IMR-90 (cell line): ENCODE data around the gene HOXD9. TPM values are rescaled to one million over a fixed set of nuclear protein-coding genes. Genes with fewer than 3 reads are reported as not detected.

Source experiments
- ATAC-seq: fragments of 200-7000 bp; cut with Tn5 transposase; 2 replicates; pipeline ENCODE4 v1.9.1; 2020; ENCODE audit warnings: low read depth, mild to moderate bottlenecking, moderate library complexity
- BruUV-seq: library from RNA; stranded (reverse); fragments of 400-500 nt; replicated peaks from 2 replicates; lab custom pipeline; 2021; lab: Mats Ljungman, UMichigan
- CTCF ChIA-PET: fragments of 300-600 bp; formaldehyde crosslinking; extraction: SDS; loops from one replicate; lab custom pipeline; 2021; ENCODE audit warnings: antibody characterized with exemption; lab: Yijun Ruan, JAX
- POLR2A ChIA-PET: fragments of 300-600 bp; sonication (Branson Sonifier 250); formaldehyde crosslinking; loops from one replicate; lab custom pipeline; 2022; ENCODE audit warnings: antibody characterized with exemption; ENCODE audit not compliant: unreplicated experiment; lab: Charles Lee
- DNase-seq: peaks from one replicate; pipeline ENCODE4 v3.0.0; 2013
- H2AFZ ChIP-seq: replicated peaks from 2 replicates; pipeline ENCODE3; 2013; ENCODE audit warnings: low read length, mild to moderate bottlenecking; ENCODE audit not compliant: poor library complexity
- H2AK5ac ChIP-seq: 2 replicates; pipeline ENCODE4 v1.6.1; 2013; ENCODE audit warnings: low read depth, low read length, inconsistent platforms
- H2AK9ac ChIP-seq: replicated peaks from 2 replicates; pipeline ENCODE3; 2013; ENCODE audit warnings: mild to moderate bottlenecking, low read depth, low read length, moderate library complexity; ENCODE audit not compliant: poor library complexity
- H2BK120ac ChIP-seq: 2 replicates; pipeline ENCODE4 v1.6.1; 2013; ENCODE audit warnings: low read depth, low read length, inconsistent platforms
- H2BK15ac ChIP-seq: 3 replicates; pipeline ENCODE4 v1.6.1; 2013; ENCODE audit warnings: low read depth, low read length, inconsistent platforms
- H2BK20ac ChIP-seq: 2 replicates; pipeline ENCODE4 v1.6.1; 2013; ENCODE audit warnings: low read depth, mild to moderate bottlenecking, inconsistent platforms, low read length, moderate library complexity
- H2BK5ac ChIP-seq: 2 replicates; pipeline ENCODE4 v1.6.1; 2013; ENCODE audit warnings: mild to moderate bottlenecking, low read depth, low read length, inconsistent platforms; ENCODE audit not compliant: poor library complexity, severe bottlenecking
- H3K14ac ChIP-seq: replicated peaks from 2 replicates; pipeline ENCODE4 v1.6.1; 2013; ENCODE audit warnings: low read depth, low read length, inconsistent platforms
- H3K18ac ChIP-seq: 2 replicates; pipeline ENCODE4 v1.6.1; 2013; ENCODE audit warnings: low read depth, low read length, control low read depth
- H3K23ac ChIP-seq: 2 replicates; pipeline ENCODE4 v1.6.1; 2013; ENCODE audit warnings: low read depth, low read length, inconsistent platforms
- H3K27ac ChIP-seq: 2 replicates; pipeline ENCODE4 v1.5.1; 2013; ENCODE audit warnings: mild to moderate bottlenecking, control low read depth, low read length; ENCODE audit not compliant: insufficient read depth
- H3K27me3 ChIP-seq: 2 replicates; pipeline ENCODE4 v1.6.1; 2013; ENCODE audit warnings: low read length; ENCODE audit not compliant: control insufficient read depth, insufficient read depth
- H3K36me3 ChIP-seq: 2 replicates; pipeline ENCODE4 v1.6.1; 2013; ENCODE audit warnings: low read length, mixed read lengths; ENCODE audit not compliant: control insufficient read depth, insufficient read depth
- H3K4ac ChIP-seq: 2 replicates; pipeline ENCODE4 v1.6.1; 2013; ENCODE audit warnings: low read depth, low read length, inconsistent platforms
- H3K4me1 ChIP-seq: 2 replicates; pipeline ENCODE4 v1.6.1; 2013; ENCODE audit warnings: low read length, mixed read lengths; ENCODE audit not compliant: control insufficient read depth, insufficient read depth
- H3K4me2 ChIP-seq: 2 replicates; pipeline ENCODE4 v1.6.1; 2013; ENCODE audit warnings: low read depth, mild to moderate bottlenecking, control low read depth, low read length, moderate library complexity
- H3K4me3 ChIP-seq: 2 replicates; pipeline ENCODE4 v1.5.1; 2013; ENCODE audit warnings: low read depth, mild to moderate bottlenecking, control low read depth, low read length, moderate library complexity; ENCODE audit not compliant: insufficient read depth
- H3K56ac ChIP-seq: 2 replicates; pipeline ENCODE4 v1.6.1; 2013; ENCODE audit warnings: low read length, inconsistent platforms; ENCODE audit not compliant: insufficient read depth; ENCODE audit errors: extremely low read depth
- H3K79me1 ChIP-seq, 2 experiments: 2 replicates each; pipeline ENCODE4 v1.6.1; 2013; ENCODE audit warnings: low read length in 2 of 2, inconsistent platforms in 1 of 2, low read depth in 1 of 2
- H3K9ac ChIP-seq: 2 replicates; pipeline ENCODE4 v1.6.1; 2013; ENCODE audit warnings: low read depth, low read length, control low read depth
- H3K9me1 ChIP-seq: 2 replicates; pipeline ENCODE4 v1.6.1; 2013; ENCODE audit warnings: low read length, inconsistent platforms; ENCODE audit not compliant: insufficient read depth
- H3K9me3 ChIP-seq: 2 replicates; pipeline ENCODE4 v1.6.1; 2013; ENCODE audit warnings: low read length; ENCODE audit not compliant: control insufficient read depth, insufficient read depth
- H4K20me1 ChIP-seq: 2 replicates; pipeline ENCODE4 v1.6.1; 2013; ENCODE audit warnings: low read length, inconsistent platforms; ENCODE audit not compliant: insufficient read depth
- H4K5ac ChIP-seq: 2 replicates; pipeline ENCODE4 v1.6.1; 2013; ENCODE audit warnings: mild to moderate bottlenecking, low read depth, low read length, control low read depth
- H4K8ac ChIP-seq, 2 experiments: 2 replicates each; pipeline ENCODE4 v1.6.1; 2013; ENCODE audit warnings: low read depth in 2 of 2, low read length in 2 of 2, control low read depth in 1 of 2, inconsistent platforms in 1 of 2
- H4K91ac ChIP-seq: 2 replicates; pipeline ENCODE4 v1.6.1; 2013; ENCODE audit warnings: low read depth, low read length, inconsistent platforms; ENCODE audit not compliant: insufficient read depth
- BHLHE40 ChIP-seq: fragments of 150-350 bp; IDR thresholded peaks from 2 replicates; pipeline ENCODE4 v1.6.1; 2016; ENCODE audit warnings: mild to moderate bottlenecking, low read depth, low read length
- CEBPB ChIP-seq: IDR thresholded peaks from 2 replicates; pipeline ENCODE4 v1.6.1; 2012; ENCODE audit warnings: low read depth, low read length, improper control_type of control experiment
- CHD1 ChIP-seq: IDR thresholded peaks from 2 replicates; pipeline ENCODE4 v1.6.1; 2012; ENCODE audit warnings: low read depth, low read length, improper control_type of control experiment
- CTCF ChIP-seq: conservative IDR thresholded peaks from 2 replicates; pipeline ENCODE4 v1.5.1; 2012; ENCODE audit warnings: mild to moderate bottlenecking, low read depth, low read length, improper control_type of control experiment
- ELK1 ChIP-seq: fragments of 150-350 bp; IDR thresholded peaks from 2 replicates; pipeline ENCODE4 v1.6.1; 2016; ENCODE audit warnings: low read depth, mild to moderate bottlenecking, low read length, moderate library complexity, borderline replicate concordance
- MAFK ChIP-seq: IDR thresholded peaks from 2 replicates; pipeline ENCODE4 v1.6.1; 2012; ENCODE audit warnings: low read depth, low read length, improper control_type of control experiment
- MAZ ChIP-seq: IDR thresholded peaks from 2 replicates; pipeline ENCODE4 v1.6.1; 2012; ENCODE audit warnings: low read depth, mild to moderate bottlenecking, low read length, improper control_type of control experiment, moderate library complexity, borderline replicate concordance
- POLR2A ChIP-seq: IDR thresholded peaks from 2 replicates; pipeline ENCODE4 v1.6.1; 2012; ENCODE audit warnings: mild to moderate bottlenecking, low read depth, low read length
- RAD21 ChIP-seq: IDR thresholded peaks from 2 replicates; pipeline ENCODE4 v1.6.1; 2012; ENCODE audit warnings: low read length, improper control_type of control experiment
- SMC3 ChIP-seq: fragments of 150-350 bp; IDR thresholded peaks from 2 replicates; pipeline ENCODE4 v1.6.1; 2016; ENCODE audit warnings: low read depth, mild to moderate bottlenecking, antibody characterized with exemption, low read length, moderate library complexity
- USF2 ChIP-seq: fragments of 150-350 bp; IDR thresholded peaks from 2 replicates; pipeline ENCODE4 v1.6.1; 2017; ENCODE audit warnings: mild to moderate bottlenecking, antibody characterized with exemption, low read length, low read depth
- WGBS, 2 experiments: methylation state at CpG; one replicate each; pipeline versions ENCODE4 v1.1.5 to v1.1.7; 2013; ENCODE audit warnings: missing lambda C conversion rate in 2 of 2; ENCODE audit not compliant: insufficient read length in 1 of 2; ENCODE audit errors: extremely low coverage in 2 of 2; 5-methylcytosine and 5-hydroxymethylcytosine counted together
- dilution Hi-C: fragments of 300-500 bp; cut with HindIII; formaldehyde crosslinking; loops from one replicate; pipeline ENCODE4 v1.14.3; 2018; ENCODE audit warnings: low sequenced_read_pairs; ENCODE audit not compliant: unreplicated experiment
- in situ Hi-C: fragments of 300-500 bp; cut with MboI; formaldehyde crosslinking; loops from 3 replicates; pipeline ENCODE4 v1.14.3; 2019; ENCODE audit warnings: low sequenced_read_pairs, inconsistent platforms, mixed read lengths
- intact Hi-C: fragments of 100-400 bp; cut with micrococcal nuclease; formaldehyde crosslinking; loops from 2 replicates; pipeline ENCODE4 v1.10.0; 2022
- polyA plus RNA-seq, 3 experiments: library from polyadenylated mRNA; depleted of rRNA; stranded (reverse); fragments of >200 nt; gene quantifications; 2 replicates each; pipeline ENCODE4 v1.2.3, GENCODE V29; 2012; ENCODE audit warnings: low replicate concordance in 1 of 3
- total RNA-seq: library from RNA; depleted of rRNA; stranded (reverse); fragments of >200 nt; gene quantifications from 2 replicates; pipeline ENCODE4 v1.2.3, GENCODE V29; 2012

The HOXD9 gene
- total and polyA plus RNA-seq, 2 of the 4 experiments (the other 2 are of a cell fraction): not detected

- no peaks in the 10 kb centered on the region for H3K79me1 ChIP-seq
- H3K4me1 ChIP-seq: no peaks in the 10 kb centered on the region
- peaks cover 94% of the 10 kb centered on the region for H3K27me3 ChIP-seq
- no peak for ATAC-seq
- DNase-seq: no peak
- no peak overlapping the region for H3K4me3 ChIP-seq
- no peak overlapping the region for H3K23ac ChIP-seq
- H2AFZ ChIP-seq: peak overlapping the region; percentile 37
- TF ChIP-seq MAFK (no peak), RAD21 (no peak), USF2 (no peak), POLR2A (no peak), CTCF (no peak), SMC3 (no peak), CEBPB (no peak), ELK1 (no peak), CHD1 (no peak), BHLHE40 (no peak), MAZ (no peak)
- no peak overlapping the region for H3K56ac ChIP-seq
- H2BK5ac ChIP-seq: no peak overlapping the region
- H2AK5ac ChIP-seq: no peak overlapping the region
- no peaks in the 10 kb centered on the region for H3K36me3 ChIP-seq
- no peak overlapping the region for H3K14ac ChIP-seq
- H2BK15ac ChIP-seq: no peak overlapping the region
- no peaks in the 10 kb centered on the region for H3K9me1 ChIP-seq
- H3K9me3 ChIP-seq: peaks cover 15% of the 10 kb centered on the region
- H2AK9ac ChIP-seq: no peak overlapping the region
- H4K5ac ChIP-seq: no peak overlapping the region
- BruUV-seq: no TSS peak
- POLR2A ChIA-PET: no interaction called here
- H4K20me1 ChIP-seq: no peaks in the 10 kb centered on the region
- in situ Hi-C loops (no loop called here), intact Hi-C loops (no loop called here), dilution Hi-C loops (no loop called here)
- no peak overlapping the region for H4K8ac ChIP-seq
- no peak overlapping the region for H2BK20ac ChIP-seq
- H3K27ac ChIP-seq: no peak overlapping the region
- no peak overlapping the region for H3K4me2 ChIP-seq
- CTCF ChIA-PET: no interaction called here
- no peak overlapping the region for H2BK120ac ChIP-seq
- H3K9ac ChIP-seq: no peak overlapping the region
- H4K91ac ChIP-seq: no peak overlapping the region
- no peak overlapping the region for H3K4ac ChIP-seq
- 10% methylated on average over 4 of the region's 11 CpGs; no CpG with 5 or more reads in 1 of the 2 experiments for WGBS, 2 experiments
- H3K18ac ChIP-seq: no peak overlapping the region
Measured at GRCh38 chr2:176117823-176118371, 4.6 kb upstream of the HOXD9 start.
